Endodermal cell (in vitro differentiated cells): ENCODE data around the gene GRID1. TPM values are rescaled to one million over a fixed set of nuclear protein-coding genes. Genes with fewer than 3 reads are reported as not detected.

Source experiments
- DNase-seq: peaks from one replicate; pipeline ENCODE4 v3.0.0-alpha.2; 2017
- H3K27ac ChIP-seq: 2 replicates; pipeline ENCODE4 v1.5.1; 2013; ENCODE audit warnings: mild to moderate bottlenecking, low read depth, low read length, moderate library complexity
- H3K27me3 ChIP-seq: 2 replicates; pipeline ENCODE4 v1.6.1; 2013; ENCODE audit warnings: mild to moderate bottlenecking, low read length, moderate library complexity; ENCODE audit not compliant: insufficient read depth, control insufficient read depth, poor library complexity, severe bottlenecking
- H3K36me3 ChIP-seq: 2 replicates; pipeline ENCODE4 v1.7.0; 2013; ENCODE audit warnings: mild to moderate bottlenecking, low read length, moderate library complexity; ENCODE audit not compliant: control insufficient read depth, insufficient read depth
- H3K4me1 ChIP-seq: one replicate; pipeline ENCODE4 v1.7.0; 2013; ENCODE audit warnings: low read length; ENCODE audit not compliant: control insufficient read depth, insufficient read depth
- H3K4me3 ChIP-seq: 2 replicates; pipeline ENCODE4 v1.5.1; 2013; ENCODE audit warnings: mild to moderate bottlenecking, low read length, moderate library complexity
- H3K9ac ChIP-seq: 2 replicates; pipeline ENCODE4 v1.6.1; 2013; ENCODE audit warnings: mild to moderate bottlenecking, low read length, moderate library complexity; ENCODE audit not compliant: poor library complexity, severe bottlenecking; ENCODE audit errors: extremely low read depth
- H3K9me3 ChIP-seq: 2 replicates; pipeline ENCODE4 v1.6.1; 2013; ENCODE audit warnings: mild to moderate bottlenecking, low read length, moderate library complexity; ENCODE audit not compliant: control insufficient read depth
- H3K27ac Mint-ChIP-seq: 2 replicates; pipeline ENCODE4 v1.8.0; 2020; ENCODE audit warnings: mixed read lengths
- H3K27me3 Mint-ChIP-seq: 2 replicates; pipeline ENCODE4 v1.8.0; 2021; ENCODE audit warnings: mild to moderate bottlenecking, mixed read lengths; ENCODE audit not compliant: insufficient read depth
- H3K36me3 Mint-ChIP-seq: 2 replicates; pipeline ENCODE4 v1.8.0; 2020; ENCODE audit warnings: low read depth, mixed read lengths
- H3K4me1 Mint-ChIP-seq: 2 replicates; pipeline ENCODE4 v1.8.0; 2020; ENCODE audit warnings: mixed read lengths
- H3K4me3 Mint-ChIP-seq: 2 replicates; pipeline ENCODE4 v1.8.0; 2020; ENCODE audit warnings: mild to moderate bottlenecking, moderate library complexity, mixed read lengths
- H3K9me3 Mint-ChIP-seq: 2 replicates; pipeline ENCODE4 v1.8.0; 2020; ENCODE audit warnings: mild to moderate bottlenecking, mixed read lengths
- CTCF ChIP-seq: fragments of 200-600 bp; sonication (generic); conservative IDR thresholded peaks from 2 replicates; pipeline ENCODE4 v1.5.0; 2021; ENCODE audit warnings: antibody characterized with exemption, mild to moderate bottlenecking
- WGBS, 2 experiments: methylation state at CpG; one replicate each; pipeline versions ENCODE4 v1.1.5 to v1.1.7; 2013; ENCODE audit warnings: missing lambda C conversion rate in 2 of 2, mixed read lengths in 1 of 2; ENCODE audit not compliant: insufficient coverage in 1 of 2, insufficient read length in 1 of 2; 5-methylcytosine and 5-hydroxymethylcytosine counted together
- total RNA-seq, 2 donors: library from RNA; stranded (reverse); fragmentation: NEBNext Ultra II Directional in 1 of 2; extraction: Animal tissue kit (Norgen Biotek cat#: 25700) in 1 of 2; gene quantifications; 2 replicates in 1 of 2; 3 replicates in 1 of 2; pipeline ENCODE4 v1.2.1, GENCODE V29; 2021

GRID1 gene
- total RNA-seq, 2 donors from 2014 or later = 0.13 to 0.53 TPM

GRCh38 chr10:85788570-85788969 is 578.0 kb downstream of the GRID1 start:
- TF ChIP-seq CTCF = no peak
- Mint-ChIP-seq H3K27me3 (no peaks in the 10 kb centered on the region), H3K36me3 (no peaks in the 10 kb centered on the region), H3K4me1 (peaks cover 11% of the 10 kb centered on the region), H3K27ac (no peak overlapping the region), H3K9me3 (no peaks in the 10 kb centered on the region), H3K4me3 (no peak overlapping the region)
- Histone ChIP-seq H3K4me1 (no peaks in the 10 kb centered on the region), H3K4me3 (no peak overlapping the region), H3K27me3 (no peaks in the 10 kb centered on the region), H3K27ac (no peak overlapping the region), H3K9me3 (no peaks in the 10 kb centered on the region), H3K36me3 (no peaks in the 10 kb centered on the region), H3K9ac (no peak overlapping the region)
- DNase-seq = peak; percentile 32
- WGBS, 2 experiments = 97 to 100% methylated on average over 1 to 4 of the region's 4 CpGs

- peaks cover 11% of the 10 kb centered on the region for H3K4me1 Mint-ChIP-seq
- no peaks in the 10 kb centered on the region for H3K9me3 Mint-ChIP-seq
- H3K9ac ChIP-seq = no peak overlapping the region
- no peak for TF ChIP-seq CTCF
- no peaks in the 10 kb centered on the region for H3K4me1 ChIP-seq
- no peaks in the 10 kb centered on the region for H3K9me3 ChIP-seq
- H3K27me3 ChIP-seq = no peaks in the 10 kb centered on the region
- H3K27ac Mint-ChIP-seq = no peak overlapping the region
- no peak overlapping the region for H3K4me3 Mint-ChIP-seq
- no peaks in the 10 kb centered on the region for H3K36me3 ChIP-seq
- WGBS, 2 experiments = 89% methylated on average over 3 of the region's 3 CpGs; no CpG with 5 or more reads in 1 of the 2 experiments
- H3K27me3 Mint-ChIP-seq = no peaks in the 10 kb centered on the region
- DNase-seq = no peak
- no peak overlapping the region for H3K4me3 ChIP-seq
- H3K36me3 Mint-ChIP-seq = no peaks in the 10 kb centered on the region
- no peak overlapping the region for H3K27ac ChIP-seq
These were observed 578.7 kb downstream of the GRID1 start for GRCh38 chr10:85787881-85788280.

- H3K9me3 Mint-ChIP-seq = no peaks in the 10 kb centered on the region
- H3K36me3 Mint-ChIP-seq = no peaks in the 10 kb centered on the region
- Histone ChIP-seq H3K4me3 (no peak overlapping the region), H3K36me3 (no peaks in the 10 kb centered on the region), H3K27me3 (no peaks in the 10 kb centered on the region), H3K9ac (no peak overlapping the region), H3K9me3 (no peaks in the 10 kb centered on the region), H3K27ac (no peak overlapping the region), H3K4me1 (no peaks in the 10 kb centered on the region)
- WGBS, 2 experiments = 93 to 100% methylated on average over 2 to 5 of the region's 5 CpGs
- H3K4me1 Mint-ChIP-seq = peaks cover 11% of the 10 kb centered on the region
- H3K27ac Mint-ChIP-seq = no peak overlapping the region
- peak; percentile 34 for DNase-seq
- TF ChIP-seq CTCF = no peak
- H3K27me3 Mint-ChIP-seq = no peaks in the 10 kb centered on the region
- no peak overlapping the region for H3K4me3 Mint-ChIP-seq
These were observed 579.2 kb downstream of the GRID1 start for GRCh38 chr10:85787393-85787792.
